PFSK-1 (cell line): ENCODE measurements around the gene KRT12.

Experiments
- FOXP2 ChIP-seq: optimal IDR thresholded peaks from 2 replicates; pipeline ENCODE3; 2011; ENCODE audit warnings: borderline replicate concordance, control low read depth, inconsistent platforms; ENCODE audit not compliant: insufficient read depth; ENCODE audit errors: extremely low read length, extremely low read depth
- POLR2AphosphoS5 ChIP-seq: IDR thresholded peaks from 2 replicates; pipeline ENCODE4 v1.6.1; 2012; ENCODE audit warnings: low read depth, mild to moderate bottlenecking, control low read depth, low read length, moderate library complexity
- SIN3A ChIP-seq: IDR thresholded peaks from 2 replicates; pipeline ENCODE4 v1.6.1; 2012; ENCODE audit warnings: mild to moderate bottlenecking, low read length, moderate library complexity, borderline replicate concordance; ENCODE audit not compliant: insufficient read depth
- TAF1 ChIP-seq: IDR thresholded peaks from 2 replicates; pipeline ENCODE4 v1.6.1; 2012; ENCODE audit warnings: low read length, control low read depth, borderline replicate concordance; ENCODE audit not compliant: insufficient read depth
- TF ChIP-seq, protein P1 (sequence below), 2 experiments: IDR thresholded peaks; 2 replicates each; pipeline versions ENCODE4 v1.6.1 to v1.8.0; 2011 to 2012; ENCODE audit warnings: low read depth in 2 of 2, low read length in 2 of 2, control low read depth in 1 of 2, inconsistent platforms in 1 of 2, mild to moderate bottlenecking in 1 of 2, moderate library complexity in 1 of 2; ENCODE audit not compliant: insufficient read depth in 1 of 2

DNA sequence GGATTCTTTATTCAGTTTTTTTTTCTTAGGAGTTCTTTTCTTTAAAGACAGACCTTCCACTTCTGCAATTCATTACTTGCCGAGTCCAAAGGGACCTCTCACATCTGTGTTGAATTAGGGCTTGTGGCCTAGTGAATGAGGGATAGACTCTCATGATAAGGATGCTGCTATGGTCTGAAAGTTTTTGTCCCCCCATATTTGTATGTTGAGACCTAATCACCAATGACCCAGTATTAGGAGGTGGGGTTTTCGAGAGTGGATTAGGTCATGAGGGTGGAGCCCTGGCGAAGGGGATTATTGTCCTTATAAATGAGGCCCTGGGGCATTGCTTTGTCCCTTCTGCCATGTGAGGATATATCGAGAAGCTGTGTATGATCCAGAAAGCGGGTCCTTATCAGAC lies 9.5 kb downstream of the KRT12 start:
- no peak for TF ChIP-seq POLR2AphosphoS5
- no peak for TF ChIP-seq SIN3A
- no peak for TF ChIP-seq TAF1
- TF ChIP-seq, protein P1, sequence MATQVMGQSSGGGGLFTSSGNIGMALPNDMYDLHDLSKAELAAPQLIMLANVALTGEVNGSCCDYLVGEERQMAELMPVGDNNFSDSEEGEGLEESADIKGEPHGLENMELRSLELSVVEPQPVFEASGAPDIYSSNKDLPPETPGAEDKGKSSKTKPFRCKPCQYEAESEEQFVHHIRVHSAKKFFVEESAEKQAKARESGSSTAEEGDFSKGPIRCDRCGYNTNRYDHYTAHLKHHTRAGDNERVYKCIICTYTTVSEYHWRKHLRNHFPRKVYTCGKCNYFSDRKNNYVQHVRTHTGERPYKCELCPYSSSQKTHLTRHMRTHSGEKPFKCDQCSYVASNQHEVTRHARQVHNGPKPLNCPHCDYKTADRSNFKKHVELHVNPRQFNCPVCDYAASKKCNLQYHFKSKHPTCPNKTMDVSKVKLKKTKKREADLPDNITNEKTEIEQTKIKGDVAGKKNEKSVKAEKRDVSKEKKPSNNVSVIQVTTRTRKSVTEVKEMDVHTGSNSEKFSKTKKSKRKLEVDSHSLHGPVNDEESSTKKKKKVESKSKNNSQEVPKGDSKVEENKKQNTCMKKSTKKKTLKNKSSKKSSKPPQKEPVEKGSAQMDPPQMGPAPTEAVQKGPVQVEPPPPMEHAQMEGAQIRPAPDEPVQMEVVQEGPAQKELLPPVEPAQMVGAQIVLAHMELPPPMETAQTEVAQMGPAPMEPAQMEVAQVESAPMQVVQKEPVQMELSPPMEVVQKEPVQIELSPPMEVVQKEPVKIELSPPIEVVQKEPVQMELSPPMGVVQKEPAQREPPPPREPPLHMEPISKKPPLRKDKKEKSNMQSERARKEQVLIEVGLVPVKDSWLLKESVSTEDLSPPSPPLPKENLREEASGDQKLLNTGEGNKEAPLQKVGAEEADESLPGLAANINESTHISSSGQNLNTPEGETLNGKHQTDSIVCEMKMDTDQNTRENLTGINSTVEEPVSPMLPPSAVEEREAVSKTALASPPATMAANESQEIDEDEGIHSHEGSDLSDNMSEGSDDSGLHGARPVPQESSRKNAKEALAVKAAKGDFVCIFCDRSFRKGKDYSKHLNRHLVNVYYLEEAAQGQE (IDR thresholded peaks at IDR 0.05; ENCODE audit: insufficient read depth in 1 of 2, low read depth in 2 of 2, low read length in 2 of 2) = no peak
- no peak for TF ChIP-seq FOXP2
